ENCODE measurements around the gene SH3BP2.

GRCh38 chr4:2867758-2868491 lies 75.0 kb downstream of the SH3BP2 start:
- TF ChIP-seq EZH2 (IDR thresholded peaks at IDR 0.05; ENCODE audit: low read length, unreplicated experiment) (no peak), CTCF (conservative IDR thresholded peaks at IDR 0.05; ENCODE audit: low read depth, low read length) (no peak)

Measured in PC-3 (cell line).